ENCODE measurements around the gene ANKMY1.

ANKMY1 gene

DNA sequence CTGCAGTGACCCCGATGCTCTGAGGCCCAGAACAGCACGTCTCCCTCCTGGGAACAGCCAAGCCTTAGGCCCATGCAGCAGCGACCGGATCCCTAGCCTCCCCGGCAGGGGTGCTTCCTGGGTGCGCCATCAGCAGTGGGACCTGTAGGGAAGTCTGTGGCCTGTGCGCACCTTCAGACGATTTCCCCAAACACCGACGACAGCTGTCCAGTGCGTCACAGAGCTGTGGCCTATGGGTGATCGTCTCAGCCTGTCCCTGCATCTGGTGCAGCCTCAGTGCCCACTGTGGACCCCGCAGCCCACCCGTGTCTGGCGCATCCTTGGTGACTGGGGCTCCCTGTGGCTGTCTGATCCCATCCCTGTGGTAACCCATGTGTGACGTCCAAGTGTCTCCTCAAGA is 113.3 kb downstream of the ANKMY1 start:
- TF ChIP-seq, protein P1, sequence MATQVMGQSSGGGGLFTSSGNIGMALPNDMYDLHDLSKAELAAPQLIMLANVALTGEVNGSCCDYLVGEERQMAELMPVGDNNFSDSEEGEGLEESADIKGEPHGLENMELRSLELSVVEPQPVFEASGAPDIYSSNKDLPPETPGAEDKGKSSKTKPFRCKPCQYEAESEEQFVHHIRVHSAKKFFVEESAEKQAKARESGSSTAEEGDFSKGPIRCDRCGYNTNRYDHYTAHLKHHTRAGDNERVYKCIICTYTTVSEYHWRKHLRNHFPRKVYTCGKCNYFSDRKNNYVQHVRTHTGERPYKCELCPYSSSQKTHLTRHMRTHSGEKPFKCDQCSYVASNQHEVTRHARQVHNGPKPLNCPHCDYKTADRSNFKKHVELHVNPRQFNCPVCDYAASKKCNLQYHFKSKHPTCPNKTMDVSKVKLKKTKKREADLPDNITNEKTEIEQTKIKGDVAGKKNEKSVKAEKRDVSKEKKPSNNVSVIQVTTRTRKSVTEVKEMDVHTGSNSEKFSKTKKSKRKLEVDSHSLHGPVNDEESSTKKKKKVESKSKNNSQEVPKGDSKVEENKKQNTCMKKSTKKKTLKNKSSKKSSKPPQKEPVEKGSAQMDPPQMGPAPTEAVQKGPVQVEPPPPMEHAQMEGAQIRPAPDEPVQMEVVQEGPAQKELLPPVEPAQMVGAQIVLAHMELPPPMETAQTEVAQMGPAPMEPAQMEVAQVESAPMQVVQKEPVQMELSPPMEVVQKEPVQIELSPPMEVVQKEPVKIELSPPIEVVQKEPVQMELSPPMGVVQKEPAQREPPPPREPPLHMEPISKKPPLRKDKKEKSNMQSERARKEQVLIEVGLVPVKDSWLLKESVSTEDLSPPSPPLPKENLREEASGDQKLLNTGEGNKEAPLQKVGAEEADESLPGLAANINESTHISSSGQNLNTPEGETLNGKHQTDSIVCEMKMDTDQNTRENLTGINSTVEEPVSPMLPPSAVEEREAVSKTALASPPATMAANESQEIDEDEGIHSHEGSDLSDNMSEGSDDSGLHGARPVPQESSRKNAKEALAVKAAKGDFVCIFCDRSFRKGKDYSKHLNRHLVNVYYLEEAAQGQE (IDR thresholded peaks at IDR 0.05; ENCODE audit: insufficient replicate concordance, low read depth), result no peak
- TF ChIP-seq, protein P2, sequence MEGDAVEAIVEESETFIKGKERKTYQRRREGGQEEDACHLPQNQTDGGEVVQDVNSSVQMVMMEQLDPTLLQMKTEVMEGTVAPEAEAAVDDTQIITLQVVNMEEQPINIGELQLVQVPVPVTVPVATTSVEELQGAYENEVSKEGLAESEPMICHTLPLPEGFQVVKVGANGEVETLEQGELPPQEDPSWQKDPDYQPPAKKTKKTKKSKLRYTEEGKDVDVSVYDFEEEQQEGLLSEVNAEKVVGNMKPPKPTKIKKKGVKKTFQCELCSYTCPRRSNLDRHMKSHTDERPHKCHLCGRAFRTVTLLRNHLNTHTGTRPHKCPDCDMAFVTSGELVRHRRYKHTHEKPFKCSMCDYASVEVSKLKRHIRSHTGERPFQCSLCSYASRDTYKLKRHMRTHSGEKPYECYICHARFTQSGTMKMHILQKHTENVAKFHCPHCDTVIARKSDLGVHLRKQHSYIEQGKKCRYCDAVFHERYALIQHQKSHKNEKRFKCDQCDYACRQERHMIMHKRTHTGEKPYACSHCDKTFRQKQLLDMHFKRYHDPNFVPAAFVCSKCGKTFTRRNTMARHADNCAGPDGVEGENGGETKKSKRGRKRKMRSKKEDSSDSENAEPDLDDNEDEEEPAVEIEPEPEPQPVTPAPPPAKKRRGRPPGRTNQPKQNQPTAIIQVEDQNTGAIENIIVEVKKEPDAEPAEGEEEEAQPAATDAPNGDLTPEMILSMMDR (IDR thresholded peaks at IDR 0.05; ENCODE audit: insufficient read depth, low read length), result no peak
- no peak for TF ChIP-seq GABPA (IDR thresholded peaks at IDR 0.05; ENCODE audit: low read depth)
- no peak for TF ChIP-seq SPI1 (IDR thresholded peaks at IDR 0.05; ENCODE audit: borderline replicate concordance, low read depth)
- no peak for DNase-seq (ENCODE audit: low read depth in 1 of 2, low spot score in 1 of 2)
- peaks cover 4% of the 10 kb centered on the region for H3K27me3 ChIP-seq (ENCODE audit: insufficient read depth, poor library complexity, severe bottlenecking)
- no peak overlapping the region for H3K27ac ChIP-seq (replicated peaks)
- H3K4me3 ChIP-seq (replicated peaks; ENCODE audit: insufficient read depth, low read length), result no peak overlapping the region

DNA sequence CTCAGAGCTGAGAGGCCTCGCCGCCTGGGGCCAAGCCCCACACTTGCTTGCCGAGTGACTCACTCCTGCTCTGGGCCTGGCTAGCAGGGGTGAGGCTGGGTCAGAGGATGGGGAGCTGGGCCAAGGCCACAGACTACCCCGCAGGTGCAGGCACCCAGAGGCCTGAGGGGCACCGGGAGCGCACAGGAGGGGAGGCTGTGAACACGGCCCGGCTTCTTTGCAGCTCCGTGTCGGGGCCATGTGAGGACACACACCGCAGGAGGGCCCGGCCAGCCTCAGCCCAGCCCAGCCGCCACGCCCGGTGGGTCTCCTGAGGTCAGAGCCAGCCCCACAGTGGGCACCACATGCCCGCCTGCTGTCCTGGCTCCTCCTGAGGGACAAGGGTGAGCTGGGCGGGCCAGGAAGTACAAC is 113.9 kb downstream of the ANKMY1 start:
- H3K4me3 ChIP-seq (replicated peaks; ENCODE audit: insufficient read depth, low read length), result no peak overlapping the region
- H3K27ac ChIP-seq (replicated peaks), result no peak overlapping the region
- DNase-seq (ENCODE audit: low read depth in 1 of 2, low spot score in 1 of 2), result no peak
- no peak for TF ChIP-seq POLR2AphosphoS5 (IDR thresholded peaks at IDR 0.05; ENCODE audit: low read depth)
- no peak for TF ChIP-seq GABPA (IDR thresholded peaks at IDR 0.05; ENCODE audit: low read depth)
- TF ChIP-seq SPI1 (IDR thresholded peaks at IDR 0.05; ENCODE audit: borderline replicate concordance, low read depth), result no peak
- TF ChIP-seq, protein P2 (IDR thresholded peaks at IDR 0.05; ENCODE audit: insufficient read depth, low read length), result no peak
- TF ChIP-seq, protein P1 (IDR thresholded peaks at IDR 0.05; ENCODE audit: insufficient replicate concordance, low read depth), result no peak
- peaks cover under 1% of the 10 kb centered on the region for H3K27me3 ChIP-seq (ENCODE audit: insufficient read depth, poor library complexity, severe bottlenecking)

DNA sequence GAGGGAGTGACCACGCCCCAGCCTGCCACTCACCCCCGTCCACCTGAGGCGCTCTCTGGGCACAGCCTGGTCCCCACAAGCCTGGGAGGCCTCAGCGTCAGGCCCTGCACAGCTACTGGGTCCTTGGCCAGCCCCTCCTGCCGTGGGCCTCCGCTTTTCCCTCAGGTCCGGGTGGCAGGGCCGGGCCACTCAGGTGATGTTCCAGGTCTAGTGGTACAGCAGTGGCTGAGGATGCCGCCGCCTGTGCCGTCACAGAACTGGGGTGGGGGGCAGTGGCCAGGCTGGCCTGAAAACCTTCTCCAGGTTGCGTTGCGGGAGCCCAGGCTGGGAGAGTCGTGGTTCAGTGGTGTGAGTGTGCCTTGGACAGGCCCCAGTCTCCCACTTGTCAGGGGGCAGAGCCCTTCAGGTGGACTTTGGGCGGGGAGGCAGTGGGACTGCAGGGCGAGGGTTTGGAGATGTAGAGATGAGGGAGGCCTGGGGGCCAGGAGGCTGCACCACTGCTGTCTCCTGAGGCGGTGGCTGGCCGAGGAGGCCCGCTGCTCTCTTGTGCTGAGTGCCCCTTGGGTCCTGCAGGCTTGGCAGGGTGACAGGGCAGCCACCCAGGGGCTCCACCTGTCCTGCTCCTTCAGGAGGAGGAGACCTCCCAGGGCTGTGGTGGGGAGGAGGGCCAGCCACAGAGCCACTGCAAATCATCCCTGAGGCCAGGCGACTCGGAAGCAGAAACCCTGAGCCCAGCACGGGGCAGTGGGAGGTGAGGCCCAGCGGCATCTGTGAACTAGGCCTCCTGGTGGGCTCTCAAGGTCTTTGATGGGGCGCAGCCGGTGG is 114.7 kb downstream of the ANKMY1 start:
- no peak for DNase-seq (ENCODE audit: low read depth in 1 of 2, low spot score in 1 of 2)
- H3K4me3 ChIP-seq (replicated peaks; ENCODE audit: insufficient read depth, low read length), result no peak overlapping the region
- no peak for TF ChIP-seq POLR2AphosphoS5 (IDR thresholded peaks at IDR 0.05; ENCODE audit: low read depth)
- no peak for TF ChIP-seq SPI1 (IDR thresholded peaks at IDR 0.05; ENCODE audit: borderline replicate concordance, low read depth)
- TF ChIP-seq GABPA (IDR thresholded peaks at IDR 0.05; ENCODE audit: low read depth), result no peak
- TF ChIP-seq, protein P2 (IDR thresholded peaks at IDR 0.05; ENCODE audit: insufficient read depth, low read length), result no peak
- TF ChIP-seq, protein P1 (IDR thresholded peaks at IDR 0.05; ENCODE audit: insufficient replicate concordance, low read depth), result no peak
- H3K27ac ChIP-seq (replicated peaks), result no peak overlapping the region
- peaks cover under 1% of the 10 kb centered on the region for H3K27me3 ChIP-seq (ENCODE audit: insufficient read depth, poor library complexity, severe bottlenecking)
